SH-SY5Y (cell line): ENCODE measurements around the gene CEP131.

ENCODE experiments used
- GATA2 ChIP-seq: IDR thresholded peaks from 2 replicates; pipeline ENCODE4 v1.6.1; 2011; ENCODE audit warnings: mild to moderate bottlenecking, low read depth, low read length
- GATA3 ChIP-seq: IDR thresholded peaks from 2 replicates; pipeline ENCODE4 v1.6.1; 2011; ENCODE audit warnings: low read depth, mild to moderate bottlenecking, low read length, moderate library complexity

Gene CEP131

DNA sequence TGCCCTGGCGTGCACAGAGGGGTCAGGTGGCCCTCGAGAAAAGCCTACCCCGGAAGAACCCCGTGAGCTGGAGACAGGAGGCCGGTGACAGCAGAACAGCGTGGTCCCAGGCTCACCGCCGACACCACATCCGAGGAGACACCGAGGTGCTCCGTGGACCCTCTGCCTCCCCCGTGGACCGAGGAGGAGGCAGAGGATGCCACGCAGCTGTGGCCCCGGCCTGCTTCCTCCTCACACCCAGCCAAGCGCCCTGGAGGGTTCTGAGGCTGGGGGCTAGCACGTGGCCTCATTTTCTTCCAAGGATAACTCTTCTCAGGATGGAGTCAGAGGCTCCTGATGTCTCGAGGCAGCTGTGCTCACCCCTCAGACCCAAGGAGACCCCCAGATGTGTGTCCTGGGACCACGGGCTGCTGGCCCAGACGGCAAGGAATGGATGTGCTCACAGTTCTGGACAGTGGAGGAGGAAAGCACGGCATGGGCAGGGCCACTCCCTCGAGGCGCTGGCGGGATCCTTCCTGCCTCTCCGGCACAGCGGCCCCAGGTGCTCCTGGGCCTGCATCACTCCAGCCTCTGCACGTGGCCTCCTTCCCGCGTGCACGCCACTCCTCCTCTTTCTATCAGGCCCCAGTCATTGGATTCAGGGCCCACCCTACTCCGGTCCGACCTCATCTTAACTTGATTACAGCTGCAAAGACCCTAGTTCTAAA is 61.9 kb downstream of the CEP131 start:
- TF ChIP-seq GATA2 (no peak), GATA3 (no peak)

- TF ChIP-seq GATA3: no peak
- TF ChIP-seq GATA2: no peak
Measured at GRCh38 chr17:81160306-81160705, 62.5 kb downstream of the CEP131 start.

- TF ChIP-seq GATA3 (no peak), GATA2 (no peak)
Measured at GRCh38 chr17:81159611-81160265, 63.0 kb downstream of the CEP131 start.

GRCh38 chr17:81158688-81159590 is 63.8 kb downstream of the CEP131 start:
- TF ChIP-seq GATA2 (no peak), GATA3 (no peak)

DNA sequence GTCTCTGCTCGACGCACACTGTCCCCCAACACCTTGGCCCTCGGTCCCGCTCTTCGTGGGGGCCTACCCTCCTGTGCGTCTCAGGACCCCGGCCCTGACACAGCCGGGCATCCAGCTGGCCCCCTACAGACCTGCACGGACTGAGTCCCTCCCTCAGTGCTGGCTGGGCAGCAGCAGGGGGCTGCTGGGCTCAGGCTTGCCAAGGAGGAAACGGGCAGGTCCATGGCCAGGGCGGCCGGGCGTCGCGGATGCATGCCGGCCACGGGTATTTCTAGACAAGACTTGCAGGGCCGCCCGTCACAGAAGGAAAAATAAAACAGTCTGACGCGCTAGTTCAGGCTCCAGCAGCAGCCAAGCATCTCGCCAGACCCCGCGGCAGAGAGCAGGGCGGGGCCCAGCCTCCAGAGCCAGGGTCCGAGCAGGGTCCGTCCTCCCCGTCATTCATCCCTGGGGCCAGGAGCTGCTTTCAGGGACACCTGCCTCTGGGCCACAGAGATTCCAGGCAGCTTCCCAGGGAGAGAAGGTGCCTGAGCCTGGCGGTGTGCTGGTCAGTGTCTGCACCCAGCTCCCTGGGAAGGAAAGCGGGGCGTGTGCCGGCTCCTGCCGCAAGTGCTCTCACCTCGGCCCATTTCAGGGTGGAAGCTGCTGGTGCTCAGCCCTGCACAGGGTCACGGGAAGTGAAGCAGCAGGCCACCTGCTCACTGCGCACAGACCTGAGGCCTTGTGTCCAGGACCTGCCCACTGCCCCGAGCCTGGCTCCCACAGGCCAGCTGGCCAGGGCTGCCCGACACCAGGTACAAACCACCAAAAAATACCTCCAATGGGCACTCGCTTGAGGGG is 64.7 kb downstream of the CEP131 start:
- no peak for TF ChIP-seq GATA2
- no peak for TF ChIP-seq GATA3

- TF ChIP-seq GATA3 (no peak), GATA2 (no peak)
Measured at GRCh38 chr17:81156866-81157805, 65.6 kb downstream of the CEP131 start.

- TF ChIP-seq GATA2 (no peak), GATA3 (no peak)
Measured at GRCh38 chr17:81154961-81155360, 67.8 kb downstream of the CEP131 start.

- TF ChIP-seq GATA2 (no peak), GATA3 (no peak)
Measured at GRCh38 chr17:81153340-81153803, 69.4 kb downstream of the CEP131 start.

DNA sequence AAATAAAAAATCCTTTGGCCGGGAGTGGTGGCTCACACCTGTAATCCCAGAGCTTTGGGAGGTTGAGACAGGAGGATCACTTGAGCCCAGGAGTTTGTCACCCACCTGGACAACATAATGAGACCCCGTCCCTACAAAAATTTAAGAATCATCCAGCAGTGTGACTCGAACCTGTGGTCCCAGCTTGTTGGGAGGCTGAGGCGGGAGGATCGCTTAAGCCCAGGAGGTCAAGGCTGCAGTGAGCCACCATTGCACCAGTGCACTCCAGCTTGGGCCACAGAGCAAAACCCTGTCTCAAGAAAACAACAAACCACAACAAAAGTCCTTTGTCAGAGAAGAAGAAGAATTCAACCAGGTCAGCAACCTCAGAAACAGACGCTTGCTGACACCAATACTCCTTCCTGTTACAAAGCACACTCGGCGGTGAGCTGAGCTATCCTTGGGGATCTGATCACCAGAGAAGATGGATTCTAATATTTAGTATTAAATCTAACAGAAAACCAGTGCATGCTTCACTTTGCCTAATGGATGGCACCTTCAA is 70.4 kb downstream of the CEP131 start:
- TF ChIP-seq GATA3 (no peak), GATA2 (no peak)

GRCh38 chr17:81151278-81151677 is 71.5 kb downstream of the CEP131 start:
- TF ChIP-seq GATA3 (no peak), GATA2 (no peak)

GRCh38 chr17:81150377-81151077 is 72.2 kb downstream of the CEP131 start:
- TF ChIP-seq GATA2: no peak
- no peak for TF ChIP-seq GATA3
